Measurements from ENCODE around the gene ASCC2. TPM values are rescaled to one million over a fixed set of nuclear protein-coding genes. Genes with fewer than 3 reads are reported as not detected.

The ASCC2 gene
- total and polyA plus RNA-seq, 12 donors: 26.6 to 87.0 (median 33.5) TPM

DNA sequence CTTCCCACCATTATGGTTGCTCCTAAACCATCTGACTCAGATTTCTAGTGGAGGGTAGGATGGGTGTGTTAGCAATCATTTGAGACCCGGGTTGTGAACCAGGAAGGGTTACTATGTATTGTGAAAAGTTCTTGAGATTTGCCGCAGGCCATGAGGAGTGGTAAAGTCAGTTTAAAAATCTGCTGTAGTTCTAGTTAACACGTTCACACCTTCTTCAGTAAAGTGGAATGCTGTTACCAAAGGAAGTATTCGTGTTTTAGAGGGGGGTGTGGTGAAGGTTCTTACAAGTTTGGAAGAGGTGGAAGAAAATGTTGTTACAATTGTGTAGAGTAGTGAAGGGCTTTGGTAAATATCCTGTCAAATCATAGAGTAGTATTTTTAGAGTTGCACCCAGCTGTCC is 47.5 kb upstream of the ASCC2 start:
- 35 to 40% methylated on average over 4 of the region's 4 CpGs for WGBS, 2 donors
- TF ChIP-seq, protein P1, sequence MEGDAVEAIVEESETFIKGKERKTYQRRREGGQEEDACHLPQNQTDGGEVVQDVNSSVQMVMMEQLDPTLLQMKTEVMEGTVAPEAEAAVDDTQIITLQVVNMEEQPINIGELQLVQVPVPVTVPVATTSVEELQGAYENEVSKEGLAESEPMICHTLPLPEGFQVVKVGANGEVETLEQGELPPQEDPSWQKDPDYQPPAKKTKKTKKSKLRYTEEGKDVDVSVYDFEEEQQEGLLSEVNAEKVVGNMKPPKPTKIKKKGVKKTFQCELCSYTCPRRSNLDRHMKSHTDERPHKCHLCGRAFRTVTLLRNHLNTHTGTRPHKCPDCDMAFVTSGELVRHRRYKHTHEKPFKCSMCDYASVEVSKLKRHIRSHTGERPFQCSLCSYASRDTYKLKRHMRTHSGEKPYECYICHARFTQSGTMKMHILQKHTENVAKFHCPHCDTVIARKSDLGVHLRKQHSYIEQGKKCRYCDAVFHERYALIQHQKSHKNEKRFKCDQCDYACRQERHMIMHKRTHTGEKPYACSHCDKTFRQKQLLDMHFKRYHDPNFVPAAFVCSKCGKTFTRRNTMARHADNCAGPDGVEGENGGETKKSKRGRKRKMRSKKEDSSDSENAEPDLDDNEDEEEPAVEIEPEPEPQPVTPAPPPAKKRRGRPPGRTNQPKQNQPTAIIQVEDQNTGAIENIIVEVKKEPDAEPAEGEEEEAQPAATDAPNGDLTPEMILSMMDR (IDR thresholded peaks at IDR 0.05): no peak
- no peak overlapping the region for H3K4me3 ChIP-seq
- H3K9me3 ChIP-seq: no peaks in the 10 kb centered on the region
- H3K27ac ChIP-seq: peak overlapping the region in 5 of 10 donors; percentile 3 to 63 (median 32)
- H3K4me1 ChIP-seq: peaks cover 11 to 66% (median 49%) of the 10 kb centered on the region in 9 donors
- ATAC-seq (no peak), DNase-seq (no peak)
- no peaks in the 10 kb centered on the region for H3K27me3 ChIP-seq
- intact Hi-C loops (cut with DNase I): loop anchor here in 5 of 10 donors (5.0 to 10.0 kb wide), 3 partner anchors 59 to 119 kb away; no protein-coding TSS in a partner anchor
- no peaks in the 10 kb centered on the region for H3K36me3 ChIP-seq

DNA sequence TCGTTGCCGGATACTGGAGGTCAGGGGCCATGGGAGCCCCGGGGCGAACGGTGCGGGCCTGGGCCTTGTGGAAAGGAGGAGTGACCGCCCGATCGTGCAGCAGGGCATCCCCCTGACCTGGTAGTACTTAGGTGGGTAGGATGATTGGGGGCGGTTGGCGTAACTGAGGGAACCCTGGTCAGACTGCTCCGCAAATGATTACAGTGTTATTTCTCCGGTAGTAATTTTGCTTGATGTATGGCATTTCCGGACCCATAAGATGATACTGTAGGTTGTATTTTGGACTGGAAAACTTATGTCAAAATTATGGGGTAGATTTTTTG is 45.7 kb upstream of the ASCC2 start:
- intact Hi-C loops (cut with DNase I): loop anchor here in 7 of 10 donors (1.0 to 10.0 kb wide), 4 partner anchors 45 to 121 kb away; partner anchors contain the start of gene ASCC2 (in 1 of the 7)
- Histone ChIP-seq H3K36me3 (no peaks in the 10 kb centered on the region), H3K9me3 (no peaks in the 10 kb centered on the region), H3K4me1 (peaks cover 11 to 55% (median 47%) of the 10 kb centered on the region in 9 donors), H3K27ac (peak overlapping the region; percentile 86 to 100 (median 98)), H3K4me3 (peak overlapping the region; percentile 68 to 99 (median 95)), H3K27me3 (no peaks in the 10 kb centered on the region)
- no peak for DNase-seq
- ATAC-seq: peak in 1 of 8 donors; percentile 3
- WGBS, 2 donors: 1 to 3% methylated on average over 14 of the region's 14 CpGs
- TF ChIP-seq, protein P1 (IDR thresholded peaks at IDR 0.05): no peak

DNA sequence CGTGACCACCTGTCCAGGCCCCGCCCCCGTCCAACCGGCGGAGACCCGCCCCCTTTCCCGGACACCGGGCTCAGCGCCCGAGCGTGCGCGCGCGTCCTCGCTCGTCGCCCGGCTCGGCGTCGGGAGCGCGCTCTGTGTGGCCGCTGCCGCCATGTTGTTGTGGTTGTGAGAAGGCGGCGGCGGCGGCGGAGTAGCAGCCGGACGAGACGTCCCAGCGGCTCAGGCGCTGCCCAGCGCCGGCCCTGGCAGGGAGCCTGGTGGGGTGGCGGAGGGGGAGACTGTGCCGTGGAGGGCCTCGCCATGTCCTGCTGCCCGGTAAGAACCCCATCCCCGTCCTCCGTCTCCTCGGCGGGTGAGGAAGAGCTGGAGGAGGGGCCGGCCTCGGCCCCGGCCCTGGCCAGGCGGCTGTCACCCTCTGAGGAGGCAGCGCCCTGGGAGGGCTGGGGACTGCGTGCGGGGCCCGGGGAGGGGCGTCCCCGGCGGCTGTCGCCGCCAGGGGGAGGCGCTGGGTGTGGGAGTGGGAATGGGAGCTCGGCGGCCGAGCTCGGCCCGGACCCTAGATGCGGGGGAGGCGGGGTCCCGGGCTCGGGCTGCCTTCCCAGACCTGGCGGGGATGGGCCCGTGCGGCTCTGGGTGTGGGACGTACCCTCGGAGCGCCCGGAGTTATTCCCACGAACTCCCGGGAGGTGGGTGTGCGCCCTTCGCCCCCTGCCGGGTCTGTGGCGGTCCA is 45.1 kb upstream of the ASCC2 start, which contains the start of gene MTMR3:
Gene MTMR3 (plus strand): TSS at position 130 of the 730 bp plus-strand sequence. CDS start 87,886 bp downstream, outside the sequence.
- Histone ChIP-seq H3K4me3 (peak within 1 kb of the TSS; percentile 68 to 99 (median 95)), H3K4me1 (peaks cover 11 to 50% (median 46%) of the 10 kb centered on the region in 9 donors), H3K36me3 (no peaks in the 10 kb centered on the region), H3K27me3 (no peaks in the 10 kb centered on the region), H3K9me3 (no peaks in the 10 kb centered on the region), H3K27ac (peak within 1 kb of the TSS; percentile 86 to 100 (median 98))
- WGBS, 2 donors: 0% methylated on average over 72 to 82 of the region's 82 CpGs
- ATAC-seq: peak; percentile 90 to 97 (median 94)
- TF ChIP-seq, protein P1 (IDR thresholded peaks at IDR 0.05): peak in 8 of 9 donors; percentile 8 to 70 (median 54)
- peak; percentile 94 to 96 for DNase-seq
- intact Hi-C loops (cut with DNase I): loop anchor here in 7 of 10 donors (1.0 to 10.0 kb wide), 4 partner anchors 45 to 122 kb away; partner anchors contain the start of gene ASCC2 (in 1 of the 7)

DNA sequence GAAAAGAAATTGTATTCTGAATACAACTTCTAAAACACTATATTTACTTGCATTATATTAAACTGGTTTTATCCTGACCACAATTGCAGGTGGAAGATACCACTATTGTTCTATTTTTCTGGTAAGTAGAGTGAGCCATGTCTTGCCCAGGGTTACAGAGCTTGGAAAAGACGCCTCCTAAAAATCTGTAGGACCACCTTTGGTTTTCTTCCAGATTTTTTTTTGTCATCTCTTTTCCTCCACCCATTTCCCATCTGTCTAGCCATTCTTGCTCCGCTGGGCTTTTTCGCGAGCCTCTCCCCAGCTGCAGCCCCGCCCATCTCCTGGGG is 44.6 kb upstream of the ASCC2 start:
- ATAC-seq (no peak), DNase-seq (no peak)
- intact Hi-C loops (cut with DNase I): loop anchor here in 7 of 10 donors (1.0 to 10.0 kb wide), 4 partner anchors 44 to 122 kb away; partner anchors contain the start of gene ASCC2 (in 1 of the 7)
- 1 to 3% methylated on average over 5 of the region's 5 CpGs for WGBS, 2 donors
- peak overlapping the region in 5 of 10 donors; percentile 97 to 100 (median 99) for H3K27ac ChIP-seq
- H3K27me3 ChIP-seq: no peaks in the 10 kb centered on the region
- peak overlapping the region in 8 of 10 donors; percentile 68 to 99 (median 96) for H3K4me3 ChIP-seq
- TF ChIP-seq, protein P1 (IDR thresholded peaks at IDR 0.05): no peak
- H3K4me1 ChIP-seq: peaks cover 11 to 45% (median 40%) of the 10 kb centered on the region in 9 donors
- H3K36me3 ChIP-seq: no peaks in the 10 kb centered on the region
- H3K9me3 ChIP-seq: no peaks in the 10 kb centered on the region

All from heart right ventricle (tissue), 16 donors.